Esophagus mucosa (tissue), 1 donor: ENCODE measurements around the gene ACOT9. TPM values are rescaled to one million over a fixed set of nuclear protein-coding genes. Genes with fewer than 3 reads are reported as not detected.
A peak's percentile ranks its signal among the peaks of the same experiment; 100 is the strongest.
"Not testable (repeated sequence)": the region's sequence is repeated elsewhere in the genome, so short reads cannot be mapped to it uniquely, and the experiment has no call there.

ENCODE experiments used
- ATAC-seq: fragments of 200-7000 bp; cut with Tn5 transposase; one replicate; pipeline ENCODE4 v1.9.1; 2020
- total RNA-seq: library from RNA; stranded (reverse); gene quantifications from one replicate; pipeline ENCODE4 v1.2.4, GENCODE V29; 2023
- donor health status: DM: yes; HTN: yes; CAD: no.

ACOT9 gene, protein sequence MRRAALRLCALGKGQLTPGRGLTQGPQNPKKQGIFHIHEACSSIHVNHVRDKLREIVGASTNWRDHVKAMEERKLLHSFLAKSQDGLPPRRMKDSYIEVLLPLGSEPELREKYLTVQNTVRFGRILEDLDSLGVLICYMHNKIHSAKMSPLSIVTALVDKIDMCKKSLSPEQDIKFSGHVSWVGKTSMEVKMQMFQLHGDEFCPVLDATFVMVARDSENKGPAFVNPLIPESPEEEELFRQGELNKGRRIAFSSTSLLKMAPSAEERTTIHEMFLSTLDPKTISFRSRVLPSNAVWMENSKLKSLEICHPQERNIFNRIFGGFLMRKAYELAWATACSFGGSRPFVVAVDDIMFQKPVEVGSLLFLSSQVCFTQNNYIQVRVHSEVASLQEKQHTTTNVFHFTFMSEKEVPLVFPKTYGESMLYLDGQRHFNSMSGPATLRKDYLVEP
- total RNA-seq = 7.2 TPM

DNA sequence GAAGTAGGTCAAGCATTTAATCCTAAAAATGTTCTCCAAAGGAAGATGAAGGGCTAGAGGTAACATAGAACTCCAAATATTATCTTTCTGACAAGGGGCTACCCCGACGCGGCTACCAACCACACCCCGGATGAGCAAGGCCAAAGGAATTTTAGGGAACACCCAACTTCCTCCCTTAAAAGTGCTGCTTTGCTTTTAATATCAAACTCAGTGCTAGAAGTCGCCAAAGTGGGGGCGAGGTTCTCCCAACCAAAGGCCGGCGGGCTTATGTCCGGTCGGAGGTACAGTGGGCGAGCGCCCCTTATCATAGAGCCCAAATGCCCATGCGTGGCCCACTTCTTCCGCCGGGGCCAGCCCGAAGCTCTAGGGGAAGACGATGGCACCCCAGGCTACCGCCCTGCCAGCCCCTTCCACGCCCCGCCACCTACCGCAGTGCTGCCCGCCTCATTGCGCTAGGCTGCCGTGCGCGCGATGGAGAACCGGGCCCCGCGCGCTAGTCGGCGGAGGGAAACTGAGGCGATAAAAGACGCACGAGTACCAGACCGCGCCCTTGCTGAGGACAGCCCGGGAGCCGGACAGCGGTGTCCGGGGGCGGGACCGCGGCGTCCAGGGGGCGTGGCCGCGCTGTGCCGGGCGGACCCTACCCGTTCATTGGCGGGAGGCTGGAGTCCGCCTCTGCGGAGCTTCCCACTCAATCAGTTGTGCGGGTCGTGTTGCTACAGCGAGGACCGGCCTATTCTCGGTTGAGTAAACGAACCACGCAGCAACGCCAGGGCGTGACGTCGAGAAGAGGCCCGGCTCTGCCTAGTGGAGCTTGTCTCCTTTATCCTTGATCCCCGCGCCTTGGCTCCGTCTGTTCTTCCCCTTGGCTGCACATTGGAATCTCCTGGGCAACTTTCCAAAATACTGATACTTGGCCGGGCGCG, at the start of gene ACOT9:
Gene ACOT9 (minus strand): TSS at position 580 of the 926 bp plus-strand sequence. CDS start 132 bp downstream, at position 448.
- ATAC-seq = peak; percentile 98

- no peak for ATAC-seq
Measured at GRCh38 chrX:23790155-23790497, 47.0 kb upstream of the ACOT9 start.

GRCh38 chrX:23789386-23790154, 46.5 kb upstream of the ACOT9 start:
- no peak for ATAC-seq

DNA sequence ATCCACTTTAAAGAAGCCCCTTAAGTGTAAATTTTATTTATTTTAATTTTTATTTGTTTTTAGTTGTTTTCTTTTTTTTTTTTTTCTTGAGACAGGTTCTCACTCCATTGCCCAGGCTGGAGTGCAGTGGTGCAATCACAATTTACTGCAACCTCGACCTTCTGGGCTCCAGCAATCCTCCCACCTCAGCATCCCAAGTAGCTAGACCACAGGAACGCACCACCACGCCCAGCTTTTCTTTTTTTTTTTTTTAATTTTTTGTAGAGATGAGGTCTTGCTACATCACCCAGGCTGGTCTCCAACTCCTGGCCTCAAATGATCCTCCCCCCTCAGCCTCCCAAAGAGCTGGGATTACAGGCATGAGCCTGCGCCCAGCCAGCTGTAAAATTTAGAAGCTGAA, 45.9 kb upstream of the ACOT9 start:
- ATAC-seq = no peak

GRCh38 chrX:23788521-23788920, 45.4 kb upstream of the ACOT9 start:
- ATAC-seq = no peak

DNA sequence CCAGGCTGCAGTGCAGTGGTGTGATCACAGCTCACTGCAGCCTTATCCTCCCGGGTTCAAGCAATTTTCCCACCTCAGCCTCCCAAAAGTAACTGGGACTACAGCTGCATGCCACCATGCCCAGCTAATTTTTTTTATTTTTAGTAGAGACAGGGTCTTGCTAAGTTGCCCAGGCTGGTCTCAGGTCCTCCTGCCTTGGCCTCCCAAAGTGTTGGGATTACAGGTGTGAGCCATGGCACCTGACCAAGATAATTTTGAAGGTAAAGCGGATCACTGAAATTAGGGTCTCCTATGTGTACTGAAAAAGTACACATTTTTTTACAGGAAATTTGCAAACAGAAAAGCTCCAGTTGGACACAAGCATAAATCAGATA, 44.7 kb upstream of the ACOT9 start:
- no peak for ATAC-seq

DNA sequence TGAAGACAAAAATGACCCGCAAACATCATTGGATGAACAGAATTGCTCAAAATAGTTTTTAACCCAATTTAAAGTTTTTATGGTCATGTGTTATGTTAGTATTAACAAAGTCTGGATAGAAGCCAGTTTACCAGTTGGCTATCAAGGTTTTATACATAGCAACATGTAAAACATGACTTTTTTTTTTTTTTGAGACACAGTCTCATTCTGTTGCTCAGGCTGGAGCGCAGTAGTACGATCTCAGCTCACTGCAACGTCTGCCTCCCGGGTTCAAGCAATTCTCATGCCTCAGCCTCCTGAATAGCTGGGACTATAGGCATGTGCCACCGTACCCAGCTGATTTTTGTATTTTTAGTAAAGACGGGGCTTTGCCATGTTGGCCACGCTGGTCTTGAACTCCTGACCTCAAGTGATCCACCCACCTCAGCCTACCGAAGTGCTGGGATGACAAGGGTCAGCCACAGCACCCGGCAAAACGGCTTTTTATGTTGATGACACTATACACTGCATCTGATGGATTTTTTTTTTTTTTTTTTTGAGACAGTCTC, 43.3 kb upstream of the ACOT9 start:
- no peak for ATAC-seq

DNA sequence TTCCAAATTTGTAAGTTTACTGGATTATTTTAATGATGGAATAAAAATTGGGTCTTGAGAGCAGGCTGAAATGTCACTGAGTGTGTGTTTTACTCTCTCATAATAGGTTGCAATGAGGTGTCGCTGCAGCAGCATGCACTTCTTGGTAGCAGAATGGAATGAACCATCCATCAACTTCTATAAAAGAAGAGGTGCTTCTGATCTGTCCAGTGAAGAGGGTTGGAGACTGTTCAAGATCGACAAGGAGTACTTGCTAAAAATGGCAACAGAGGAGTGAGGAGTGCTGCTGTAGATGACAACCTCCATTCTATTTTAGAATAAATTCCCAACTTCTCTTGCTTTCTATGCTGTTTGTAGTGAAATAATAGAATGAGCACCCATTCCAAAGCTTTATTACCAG, 42.5 kb upstream of the ACOT9 start:
- no peak for ATAC-seq

DNA sequence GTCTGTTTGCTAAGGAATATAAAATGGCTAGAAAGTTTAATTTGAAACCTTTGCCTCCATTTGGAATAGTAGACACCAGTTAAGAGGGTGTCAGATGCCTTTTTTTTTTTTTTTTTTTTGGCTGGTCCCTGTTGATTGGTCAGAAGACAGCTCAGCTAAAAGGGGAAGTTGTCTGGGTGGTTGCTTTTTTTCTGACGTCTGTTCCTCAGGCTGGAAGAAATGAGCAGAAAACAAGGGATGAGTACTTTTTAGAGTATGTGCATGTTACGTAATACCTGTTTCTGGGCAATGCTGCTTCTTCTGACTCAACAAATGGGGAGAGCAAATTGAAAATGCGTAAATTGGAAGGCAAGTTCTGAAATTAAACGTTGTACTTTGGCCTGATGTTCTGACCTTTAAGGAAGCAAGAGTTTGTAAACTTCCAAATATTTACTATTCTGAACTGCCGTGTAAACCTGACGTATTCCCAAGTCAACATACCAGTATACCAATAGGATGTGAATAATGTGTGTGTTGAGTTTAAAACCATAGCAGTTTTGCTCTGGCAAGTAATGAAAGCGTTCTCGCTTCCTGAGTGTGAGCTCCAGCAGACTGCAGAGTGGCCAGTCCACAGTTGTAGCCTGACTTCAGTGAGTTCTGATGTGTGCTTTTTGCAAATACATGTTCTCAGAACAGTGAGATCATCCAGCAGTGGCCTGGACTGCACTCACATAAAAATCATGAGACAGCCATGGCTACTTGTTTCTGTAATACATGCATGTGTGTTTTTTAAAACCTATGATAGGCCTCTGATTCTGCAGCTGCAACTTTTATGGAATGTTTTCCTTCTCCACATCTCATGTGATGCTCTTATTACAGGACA, 41.6 kb upstream of the ACOT9 start:
- peak; percentile 7 for ATAC-seq

- no peak for ATAC-seq
Measured at GRCh38 chrX:23783589-23784469, 40.8 kb upstream of the ACOT9 start.

DNA sequence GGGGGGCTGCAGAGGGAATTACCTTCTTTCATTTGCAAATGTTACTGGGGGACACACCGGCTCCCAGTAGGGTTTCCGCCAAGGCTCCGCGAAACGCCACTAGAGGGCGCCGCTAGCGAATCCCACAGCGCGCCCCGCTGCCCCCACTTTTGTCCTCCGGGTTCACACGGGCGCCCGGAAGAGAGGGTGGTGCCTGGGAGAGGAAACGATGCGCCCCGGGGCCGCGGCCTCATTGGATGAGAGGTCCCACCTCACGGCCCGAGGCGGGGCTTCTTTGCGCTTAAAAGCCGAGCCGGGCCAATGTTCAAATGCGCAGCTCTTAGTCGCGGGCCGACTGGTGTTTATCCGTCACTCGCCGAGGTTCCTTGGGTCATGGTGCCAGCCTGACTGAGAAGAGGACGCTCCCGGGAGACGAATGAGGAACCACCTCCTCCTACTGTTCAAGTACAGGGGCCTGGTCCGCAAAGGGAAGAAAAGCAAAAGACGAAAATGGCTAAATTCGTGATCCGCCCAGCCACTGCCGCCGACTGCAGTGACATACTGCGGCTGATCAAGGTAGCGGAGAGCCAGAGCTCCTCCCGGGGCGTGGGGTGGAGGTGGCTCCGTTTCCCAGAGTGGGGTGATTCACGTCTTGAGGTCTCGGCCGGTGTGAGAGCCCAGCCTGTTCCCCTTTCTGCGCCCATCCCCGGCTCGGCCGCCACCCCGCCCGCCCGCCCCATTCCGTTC, 40.0 kb upstream of the ACOT9 start, which contains the start of gene SAT1:
Gene SAT1 (plus strand): TSS at position 311 of the 726 bp plus-strand sequence. CDS start 179 bp downstream, at position 490.
- peak; percentile 93 for ATAC-seq

DNA sequence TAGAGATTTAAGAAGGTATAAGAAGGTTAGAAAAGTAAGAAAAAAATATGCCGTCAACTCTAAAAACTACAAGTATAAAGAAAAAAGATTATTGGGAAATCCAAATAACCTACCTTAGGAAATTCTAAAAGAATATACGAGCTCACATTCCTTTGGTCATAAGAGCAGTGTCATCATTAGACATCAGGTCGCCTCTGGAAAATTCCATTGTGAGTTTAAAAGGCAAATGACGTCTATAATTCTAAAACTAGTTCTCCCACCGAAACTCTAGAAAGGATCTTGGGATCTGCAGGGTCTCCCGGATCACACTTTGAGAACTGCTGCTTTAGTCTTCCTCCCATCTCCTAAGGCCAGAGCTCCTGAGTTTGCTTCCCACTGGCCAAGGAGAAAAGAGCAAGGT, 39.4 kb upstream of the ACOT9 start:
- no peak for ATAC-seq

DNA sequence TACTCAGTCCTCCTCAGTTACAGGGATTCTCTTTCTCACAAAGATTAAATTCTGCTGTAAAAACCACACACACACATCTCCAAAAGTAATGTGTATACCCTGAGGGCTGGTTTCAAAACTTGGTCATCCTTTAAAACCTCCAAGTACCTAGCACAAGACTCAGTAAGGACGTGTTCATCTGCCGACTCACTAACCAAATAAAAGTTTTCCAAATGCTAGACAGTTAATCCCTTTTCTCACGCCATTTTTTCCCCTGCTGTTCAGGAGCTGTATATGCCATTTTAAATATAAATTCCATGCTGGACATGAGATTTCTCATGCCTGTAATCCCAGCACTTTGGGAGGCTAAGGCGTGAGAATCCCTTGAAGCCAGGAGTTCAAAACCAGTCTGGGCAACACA, 35.9 kb upstream of the ACOT9 start:
- ATAC-seq = no peak

DNA sequence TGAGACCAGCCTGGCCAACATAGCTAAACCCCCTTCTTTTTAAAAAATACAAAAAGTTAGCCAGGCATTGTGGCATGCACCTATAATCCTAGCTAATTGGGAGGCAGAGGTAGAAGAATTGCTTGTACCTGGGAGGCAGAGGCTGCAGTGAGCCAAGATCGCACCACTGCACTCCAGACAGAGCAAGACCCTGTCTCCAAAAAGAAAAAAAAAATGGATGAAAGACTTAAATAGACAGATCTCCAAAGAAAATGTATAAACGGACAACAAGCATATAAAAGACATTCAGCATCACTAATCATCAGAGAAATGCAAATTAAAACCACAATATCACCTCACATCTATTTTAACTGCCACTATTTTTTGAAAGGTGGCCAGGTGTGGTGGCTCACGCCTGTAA, 33.3 kb upstream of the ACOT9 start:
- ATAC-seq = no peak

DNA sequence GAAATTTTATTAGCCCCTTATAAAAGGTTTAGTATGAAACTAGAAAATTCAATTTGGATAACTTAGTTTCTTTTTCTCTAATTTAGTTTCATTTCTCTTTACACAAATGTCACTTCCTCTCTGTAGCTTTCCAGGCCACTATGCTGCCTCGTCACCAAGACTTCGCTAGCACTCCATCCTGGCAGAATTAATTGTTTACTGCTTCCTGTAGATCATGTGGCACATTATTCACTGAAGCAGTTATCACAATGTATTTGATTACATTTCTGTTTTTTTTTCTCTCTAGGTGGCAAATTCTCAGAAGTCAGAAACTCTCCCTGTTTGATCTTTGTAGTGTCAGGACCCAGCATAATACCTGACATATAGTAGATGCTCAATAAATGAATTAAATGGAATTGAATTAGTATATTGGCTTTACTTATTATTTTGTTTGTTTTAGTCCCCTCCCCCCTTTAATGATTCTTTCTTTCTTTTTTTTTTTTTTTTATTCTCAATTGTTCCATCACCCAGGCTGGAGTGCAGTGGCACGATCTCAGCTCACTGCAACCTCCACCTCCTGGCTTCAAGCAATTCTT, 30.6 kb upstream of the ACOT9 start:
- ATAC-seq = peak; percentile 51

DNA sequence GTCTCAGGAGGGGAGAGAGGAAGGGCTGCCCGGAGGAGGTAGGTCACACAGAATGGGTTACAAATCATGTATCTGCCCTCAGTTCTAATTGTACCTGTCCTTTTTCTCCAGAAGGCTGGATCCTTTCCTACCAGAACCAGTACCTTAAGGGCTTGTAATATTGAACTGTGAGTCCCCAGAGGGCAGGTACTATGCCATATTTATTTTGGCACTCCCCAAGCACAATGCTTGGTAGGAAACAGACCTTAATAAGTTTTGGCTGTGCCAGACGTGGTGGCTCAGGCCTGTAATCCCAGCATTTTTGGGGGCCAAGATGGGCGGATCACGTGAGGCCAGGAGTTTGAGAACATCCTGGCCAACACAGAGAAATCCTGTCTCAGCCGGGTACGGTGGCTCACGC, 28.0 kb upstream of the ACOT9 start:
- ATAC-seq = not testable (repeated sequence)

DNA sequence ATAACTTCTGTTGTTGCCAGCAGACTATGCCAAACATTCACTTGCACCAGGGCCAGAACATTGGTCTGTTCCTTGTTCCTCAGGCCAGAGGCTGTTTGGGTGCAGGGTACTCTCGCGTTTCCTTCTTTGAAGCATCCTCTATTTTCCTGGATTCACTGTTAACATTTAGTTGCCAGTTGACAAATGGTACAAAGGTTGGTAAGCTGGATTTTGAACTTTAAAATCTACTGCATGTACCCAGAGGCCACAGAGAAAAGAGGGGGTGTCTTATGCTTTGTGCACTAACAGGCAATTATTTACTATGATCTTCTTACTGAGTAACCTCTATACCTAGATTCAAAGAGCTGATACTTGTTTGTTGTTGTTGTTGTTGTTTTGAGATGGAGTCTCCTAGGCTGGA, 27.1 kb upstream of the ACOT9 start:
- ATAC-seq = no peak

- peak; percentile 22 for ATAC-seq
Measured at GRCh38 chrX:23766650-23767551, 23.8 kb upstream of the ACOT9 start.
